Measurements from ENCODE around the gene PIGR. TPM values are rescaled to one million over a fixed set of nuclear protein-coding genes. Genes with fewer than 3 reads are reported as not detected.

The PIGR gene
- total RNA-seq, 2 donors from 2014 or later, result 7,504 to 12,164 TPM

- H3K27ac ChIP-seq, result no peak overlapping the region
- no peak for DNase-seq
- TF ChIP-seq CTCF (IDR thresholded peaks at IDR 0.05), result no peak
- no peaks in the 10 kb centered on the region for H3K4me1 ChIP-seq
- H3K36me3 ChIP-seq, result no peaks in the 10 kb centered on the region
- H3K9me3 ChIP-seq, result no peaks in the 10 kb centered on the region
- H3K9ac ChIP-seq (ENCODE audit: low read depth in 2 of 2, low read length in 2 of 2), result no peak overlapping the region
- no peak overlapping the region for H3K4me3 ChIP-seq
- intact Hi-C loops (cut with DNase I), result no loop called here
- no peaks in the 10 kb centered on the region for H3K27me3 ChIP-seq
Measured at GRCh38 chr1:206895837-206896242, 50.4 kb downstream of the PIGR start.

GRCh38 chr1:206895325-206895724 is 50.9 kb downstream of the PIGR start:
- H3K27ac ChIP-seq, result no peak overlapping the region
- intact Hi-C loops (cut with DNase I), result no loop called here
- H3K9ac ChIP-seq (ENCODE audit: low read depth in 2 of 2, low read length in 2 of 2), result no peak overlapping the region

GRCh38 chr1:206893380-206893779 is 52.9 kb downstream of the PIGR start:
- H3K4me1 ChIP-seq, result no peaks in the 10 kb centered on the region
- H3K9me3 ChIP-seq, result no peaks in the 10 kb centered on the region
- H3K36me3 ChIP-seq, result no peaks in the 10 kb centered on the region
- no peak overlapping the region for H3K27ac ChIP-seq
- H3K4me3 ChIP-seq, result no peak overlapping the region
- DNase-seq, result no peak
- intact Hi-C loops (cut with DNase I), result no loop called here
- no peak overlapping the region for H3K9ac ChIP-seq (ENCODE audit: low read depth in 2 of 2, low read length in 2 of 2)
- TF ChIP-seq CTCF (IDR thresholded peaks at IDR 0.05), result no peak
- H3K27me3 ChIP-seq, result no peaks in the 10 kb centered on the region

More at GRCh38 chr1:206895325-206895724, 50.9 kb downstream of the PIGR start:
- DNase-seq, result no peak
- no peak overlapping the region for H3K4me3 ChIP-seq
- H3K4me1 ChIP-seq, result no peaks in the 10 kb centered on the region
- H3K27me3 ChIP-seq, result no peaks in the 10 kb centered on the region
- no peak for TF ChIP-seq CTCF (IDR thresholded peaks at IDR 0.05)
- H3K9me3 ChIP-seq, result no peaks in the 10 kb centered on the region
- H3K36me3 ChIP-seq, result no peaks in the 10 kb centered on the region

- no peaks in the 10 kb centered on the region for H3K9me3 ChIP-seq
- no peak for DNase-seq
- H3K36me3 ChIP-seq, result no peaks in the 10 kb centered on the region
- no peak for TF ChIP-seq CTCF (IDR thresholded peaks at IDR 0.05)
- intact Hi-C loops (cut with DNase I), result no loop called here
- no peak overlapping the region for H3K9ac ChIP-seq (ENCODE audit: low read depth in 2 of 2, low read length in 2 of 2)
- H3K4me3 ChIP-seq, result no peak overlapping the region
- no peak overlapping the region for H3K27ac ChIP-seq
- no peaks in the 10 kb centered on the region for H3K27me3 ChIP-seq
- H3K4me1 ChIP-seq, result no peaks in the 10 kb centered on the region
Measured at GRCh38 chr1:206892351-206892984, 53.8 kb downstream of the PIGR start.

- Histone ChIP-seq H3K36me3 (no peaks in the 10 kb centered on the region), H3K27me3 (no peaks in the 10 kb centered on the region), H3K9ac (ENCODE audit: low read depth in 2 of 2, low read length in 2 of 2) (no peak overlapping the region), H3K27ac (no peak overlapping the region), H3K4me3 (no peak overlapping the region), H3K9me3 (no peaks in the 10 kb centered on the region), H3K4me1 (no peaks in the 10 kb centered on the region)
- intact Hi-C loops (cut with DNase I), result no loop called here
- TF ChIP-seq CTCF (IDR thresholded peaks at IDR 0.05), result no peak
- DNase-seq, result no peak
Measured at GRCh38 chr1:206891412-206891811, 54.9 kb downstream of the PIGR start.
